WTC11 (cell line): ENCODE data around the gene SYNC. TPM values are rescaled to one million over a fixed set of nuclear protein-coding genes. Genes with fewer than 3 reads are reported as not detected.

Experiments
- ARID4B ChIP-seq: sonication (generic); formaldehyde crosslinking; IDR thresholded peaks from 2 replicates; pipeline ENCODE4 v1.8.0; 2023; ENCODE audit warnings: missing genetic modification reagents, mild to moderate bottlenecking, borderline replicate concordance
- ATF6 ChIP-seq: sonication (generic); formaldehyde crosslinking; IDR thresholded peaks from 2 replicates; pipeline ENCODE4 v1.8.1; 2023; ENCODE audit warnings: mild to moderate bottlenecking, missing genetic modification reagents
- CBFB ChIP-seq: sonication (generic); formaldehyde crosslinking; IDR thresholded peaks from 2 replicates; pipeline ENCODE4 v1.8.1; 2022; ENCODE audit warnings: mild to moderate bottlenecking, low read depth, missing genetic modification reagents
- CDX4 ChIP-seq: fragments of 250-450 bp; sonication (Bioruptor Pico); IDR thresholded peaks from 2 replicates; pipeline ENCODE4 v1.9.0; 2021; ENCODE audit warnings: moderate library complexity, mild to moderate bottlenecking, inconsistent platforms, borderline replicate concordance
- ELF4 ChIP-seq: sonication (generic); formaldehyde crosslinking; IDR thresholded peaks from 2 replicates; pipeline ENCODE4 v1.8.1; 2022; ENCODE audit warnings: low read depth, mild to moderate bottlenecking, moderate library complexity, missing genetic modification reagents
- GABPB1 ChIP-seq: sonication (generic); formaldehyde crosslinking; IDR thresholded peaks from 2 replicates; pipeline ENCODE4 v1.8.1; 2023; ENCODE audit warnings: mild to moderate bottlenecking, missing genetic modification reagents
- HMGXB4 ChIP-seq: sonication (generic); formaldehyde crosslinking; IDR thresholded peaks from 2 replicates; pipeline ENCODE4 v1.8.1; 2023; ENCODE audit warnings: mild to moderate bottlenecking, moderate library complexity, missing genetic modification reagents
- JAZF1 ChIP-seq: fragments of 250-450 bp; sonication (Bioruptor Pico); IDR thresholded peaks from 2 replicates; pipeline ENCODE4 v1.9.0; 2021; ENCODE audit warnings: moderate library complexity, mild to moderate bottlenecking, inconsistent platforms
- JUN ChIP-seq: sonication (generic); formaldehyde crosslinking; IDR thresholded peaks from 2 replicates; pipeline ENCODE4 v1.8.0; 2023; ENCODE audit warnings: mild to moderate bottlenecking, missing genetic modification reagents
- KAT7 ChIP-seq: sonication (generic); formaldehyde crosslinking; IDR thresholded peaks from 2 replicates; pipeline ENCODE4 v1.8.1; 2023; ENCODE audit warnings: missing genetic modification reagents, mild to moderate bottlenecking, borderline replicate concordance
- MAX ChIP-seq: sonication (generic); formaldehyde crosslinking; IDR thresholded peaks from 2 replicates; pipeline ENCODE4 v1.8.0; 2022; ENCODE audit warnings: mild to moderate bottlenecking, missing genetic modification reagents
- MXD4 ChIP-seq: fragments of 250-450 bp; sonication (Bioruptor Pico); IDR thresholded peaks from 2 replicates; pipeline ENCODE4 v1.8.0; 2021; ENCODE audit warnings: mild to moderate bottlenecking, moderate library complexity, borderline replicate concordance
- NFE2L1 ChIP-seq: sonication (generic); formaldehyde crosslinking; IDR thresholded peaks from 2 replicates; pipeline ENCODE4 v1.8.1; 2023; ENCODE audit warnings: missing genetic modification reagents
- NR2C2 ChIP-seq: sonication (generic); formaldehyde crosslinking; IDR thresholded peaks from 2 replicates; pipeline ENCODE4 v1.8.0; 2022; ENCODE audit warnings: mild to moderate bottlenecking, missing genetic modification reagents
- NR3C1 ChIP-seq: sonication (generic); formaldehyde crosslinking; conservative IDR thresholded peaks from 2 replicates; pipeline ENCODE4 v1.8.1; 2023; ENCODE audit warnings: low read depth, mild to moderate bottlenecking, missing genetic modification reagents
- PRRX2 ChIP-seq: fragments of 250-450 bp; sonication (Bioruptor Pico); IDR thresholded peaks from 2 replicates; pipeline ENCODE4 v1.8.0; 2021; ENCODE audit warnings: mild to moderate bottlenecking
- RORB ChIP-seq: fragments of 250-450 bp; sonication (Bioruptor Pico); IDR thresholded peaks from 2 replicates; pipeline ENCODE4 v1.9.0; 2021; ENCODE audit warnings: mild to moderate bottlenecking
- SMAD4 ChIP-seq: sonication (generic); formaldehyde crosslinking; IDR thresholded peaks from 2 replicates; pipeline ENCODE4 v1.8.0; 2022; ENCODE audit warnings: mild to moderate bottlenecking, missing genetic modification reagents
- SP1 ChIP-seq: sonication (generic); formaldehyde crosslinking; conservative IDR thresholded peaks from 2 replicates; pipeline ENCODE4 v1.8.1; 2022; ENCODE audit warnings: missing genetic modification reagents
- TCF7 ChIP-seq: sonication (generic); formaldehyde crosslinking; IDR thresholded peaks from 2 replicates; pipeline ENCODE4 v1.8.0; 2022; ENCODE audit warnings: mild to moderate bottlenecking, low read depth, missing genetic modification reagents, moderate library complexity
- TEAD4 ChIP-seq: sonication (generic); formaldehyde crosslinking; IDR thresholded peaks from 2 replicates; pipeline ENCODE4 v1.8.0; 2022; ENCODE audit warnings: mild to moderate bottlenecking, missing genetic modification reagents
- TP53 ChIP-seq: sonication (generic); formaldehyde crosslinking; IDR thresholded peaks from 2 replicates; pipeline ENCODE4 v1.8.1; 2023; ENCODE audit warnings: mild to moderate bottlenecking, missing genetic modification reagents
- ZNF138 ChIP-seq: sonication (generic); formaldehyde crosslinking; conservative IDR thresholded peaks from 2 replicates; pipeline ENCODE4 v1.8.1; 2022; ENCODE audit warnings: mild to moderate bottlenecking, moderate library complexity, missing genetic modification reagents
- ZNF416 ChIP-seq: fragments of 250-450 bp; sonication (Bioruptor Pico); IDR thresholded peaks from 2 replicates; pipeline ENCODE4 v1.9.0; 2021; ENCODE audit warnings: mild to moderate bottlenecking, inconsistent platforms
- ZNF532 ChIP-seq: fragments of 250-450 bp; sonication (Bioruptor Pico); IDR thresholded peaks from 2 replicates; pipeline ENCODE4 v1.9.0; 2021; ENCODE audit warnings: mild to moderate bottlenecking, borderline replicate concordance
- ZNF671 ChIP-seq: fragments of 250-450 bp; sonication (Bioruptor Pico); IDR thresholded peaks from 2 replicates; pipeline ENCODE4 v1.8.0; 2021; ENCODE audit warnings: mild to moderate bottlenecking
- total RNA-seq: library from RNA; stranded (reverse); gene quantifications from 3 replicates; pipeline ENCODE4 v1.2.3, GENCODE V29; 2021

SYNC gene
- total RNA-seq, 1 experiment from 2014 or later = 0.09 TPM

GRCh38 chr1:32650752-32651460 lies 51.7 kb downstream of the SYNC start, which contains the start of gene RBBP4 (continued):
- TF ChIP-seq NFE2L1 (CRISPR knock-in tag) (peak; percentile 90), JAZF1 (CRISPR knock-in tag) (no peak), NR2C2 (peak; percentile 6; the same call in 1 of the 2 replicates), HMGXB4 (peak; percentile 78; the same call in 1 of the 2 replicates), KAT7 (CRISPR knock-in tag) (peak; percentile 99; the same call in 1 of the 2 replicates), MAX (CRISPR knock-in tag) (peak; percentile 93), RORB (CRISPR knock-in tag) (no peak), TCF7 (peak; percentile 81; the same call in 1 of the 2 replicates), PRRX2 (CRISPR knock-in tag) (no peak), ZNF138 (CRISPR knock-in tag) (no peak), TP53 (CRISPR knock-in tag) (no peak; the same call in 1 of the 2 replicates), CBFB (CRISPR knock-in tag) (peak; percentile 75; the same call in 1 of the 2 replicates), MXD4 (CRISPR knock-in tag) (no peak), ZNF671 (no peak), SP1 (CRISPR knock-in tag) (peak; percentile 80), TEAD4 (CRISPR knock-in tag) (no peak; the same call in 1 of the 2 replicates), ARID4B (CRISPR knock-in tag) (peak; percentile 84), ZNF532 (CRISPR knock-in tag) (peak; percentile 76; the same call in 1 of the 2 replicates), JUN (CRISPR knock-in tag) (peak; percentile 82; the same call in 1 of the 2 replicates), NR3C1 (CRISPR knock-in tag) (no peak), ATF6 (CRISPR knock-in tag) (peak; percentile 47; the same call in 1 of the 2 replicates), GABPB1 (peak; percentile 27), CDX4 (CRISPR knock-in tag) (no peak), SMAD4 (CRISPR knock-in tag) (0 out of 2 replicates have a peak, but pooled peaks have one; percentile 70), ZNF416 (no peak), ELF4 (CRISPR knock-in tag) (no peak)
